C4-2B (cell line): ENCODE results near the gene CMTM8.

Experiments
- H3K27ac ChIP-seq: fragments of 450-650 bp; 2 replicates; pipeline ENCODE4 v1.5.1; 2017
- CTCF ChIP-seq: fragments of 450-650 bp; conservative IDR thresholded peaks from 2 replicates; pipeline ENCODE4 v1.5.1; 2017; ENCODE audit warnings: mild to moderate bottlenecking
- ZFX ChIP-seq: fragments of 450-650 bp; IDR thresholded peaks from 2 replicates; pipeline ENCODE4 v1.6.1; 2017

CMTM8 gene

DNA sequence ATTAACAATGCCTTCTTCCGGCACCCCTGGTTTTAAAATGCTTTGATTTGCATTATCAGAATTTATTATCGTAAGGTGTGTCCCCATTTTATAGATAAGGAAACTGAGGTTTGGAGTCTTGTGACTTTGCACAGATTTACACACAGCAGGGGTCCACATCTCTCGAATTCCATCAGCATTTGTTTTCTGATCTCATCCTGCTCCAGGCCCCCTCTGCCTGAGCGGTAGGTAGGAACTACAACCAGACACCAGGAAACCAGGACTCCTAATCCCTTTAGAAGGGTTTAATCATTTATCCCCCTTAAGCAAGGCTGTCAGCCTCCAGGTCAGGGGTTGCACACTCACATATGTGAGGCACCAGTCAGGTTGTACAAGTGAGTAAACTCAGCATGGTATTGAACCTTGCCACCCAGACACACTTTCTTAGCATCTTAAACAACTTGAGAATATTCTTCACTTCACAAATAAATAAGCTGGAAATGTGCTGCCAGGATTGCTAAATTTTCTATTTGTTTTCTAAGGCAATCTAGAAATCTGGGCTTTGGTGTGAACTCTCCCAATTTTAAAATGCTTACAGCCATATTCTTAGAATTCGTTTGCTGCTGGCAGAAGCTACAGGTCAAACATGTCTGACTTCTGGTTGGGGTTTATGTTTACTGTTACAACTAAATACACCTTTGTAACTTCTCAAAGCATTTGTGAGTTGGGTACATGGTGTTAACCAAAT is 121.4 kb downstream of the CMTM8 start:
- TF ChIP-seq CTCF, result no peak
- no peak for TF ChIP-seq ZFX
- no peak overlapping the region for H3K27ac ChIP-seq

- TF ChIP-seq CTCF, result no peak
- TF ChIP-seq ZFX, result no peak
- H3K27ac ChIP-seq, result no peak overlapping the region
Observed at GRCh38 chr3:32360493-32360827, 122.0 kb downstream of the CMTM8 start.

DNA sequence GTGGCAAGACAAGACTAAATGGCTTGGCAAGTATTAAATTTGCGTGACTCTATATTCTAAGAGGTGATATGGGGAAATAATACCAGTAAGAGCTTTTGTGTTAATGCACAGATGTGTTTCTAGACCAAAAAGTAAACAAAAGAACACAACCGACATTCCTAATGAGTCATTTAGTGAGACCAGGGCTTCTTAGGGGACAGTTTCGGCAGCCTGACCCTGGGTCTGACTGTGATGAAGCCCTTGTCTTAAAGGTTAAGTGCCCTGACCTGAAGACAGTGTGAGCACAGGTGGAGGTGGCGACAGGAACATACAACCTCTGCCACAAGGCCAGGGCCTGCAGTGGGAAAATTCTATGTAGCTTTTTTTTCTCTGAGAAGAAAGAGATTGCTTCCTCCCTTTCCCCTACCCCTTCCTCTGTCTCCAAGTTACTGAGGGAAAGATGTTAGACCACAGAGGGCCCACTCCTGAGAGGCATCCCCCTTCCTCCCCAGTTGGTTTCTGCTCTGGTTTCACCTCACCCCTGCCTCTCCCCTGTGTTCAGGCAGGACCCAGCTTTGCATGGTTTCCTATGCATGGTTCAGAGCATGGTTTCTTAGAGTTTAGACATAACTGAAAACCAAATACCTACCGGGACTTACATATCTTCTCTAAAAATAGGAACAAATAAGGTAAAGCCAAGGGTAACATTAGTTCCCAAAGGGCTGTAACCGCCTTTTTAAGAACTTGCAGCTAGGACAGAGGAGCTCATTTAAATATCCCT is 128.3 kb downstream of the CMTM8 start:
- TF ChIP-seq CTCF (no peak), ZFX (no peak)
- H3K27ac ChIP-seq, result no peak overlapping the region

GRCh38 chr3:32367442-32367841 is 129.0 kb downstream of the CMTM8 start:
- no peak overlapping the region for H3K27ac ChIP-seq
- no peak for TF ChIP-seq CTCF
- TF ChIP-seq ZFX, result no peak

DNA sequence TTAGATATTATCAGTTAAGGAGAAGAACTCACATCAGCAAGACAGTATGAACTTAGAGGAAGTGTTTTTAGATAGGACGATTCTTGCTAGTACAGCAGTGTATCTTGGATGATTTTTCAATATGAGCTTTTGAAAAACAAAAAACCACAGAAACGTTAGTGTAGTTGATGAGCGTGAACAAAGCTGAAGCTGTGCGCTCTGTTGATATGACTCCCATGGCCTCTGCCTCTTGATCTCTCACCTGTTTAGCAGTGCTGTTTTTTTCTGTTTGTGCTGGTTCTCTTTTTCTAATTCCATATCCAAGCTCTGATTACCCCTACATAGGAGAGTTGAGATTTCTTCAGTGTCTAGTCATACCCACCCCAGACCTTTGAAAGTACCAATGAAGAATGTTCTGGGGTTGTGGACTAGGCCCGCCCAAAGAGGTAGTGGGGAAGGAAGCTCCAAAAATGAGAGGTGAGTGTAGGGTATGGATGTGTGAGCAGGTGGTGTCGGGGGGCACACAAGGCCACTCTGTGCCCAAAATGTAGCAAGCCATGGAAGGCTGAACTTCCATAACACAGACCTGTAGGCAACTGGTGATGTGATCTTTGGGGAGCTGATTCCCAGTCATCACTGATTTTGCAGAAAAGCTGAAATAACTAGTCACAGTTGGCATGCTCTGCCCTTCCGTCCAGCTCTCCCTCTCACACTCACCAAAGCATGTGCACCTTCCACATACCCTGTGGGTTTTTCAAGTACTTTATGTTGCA is 133.2 kb downstream of the CMTM8 start:
- TF ChIP-seq CTCF, result no peak
- H3K27ac ChIP-seq, result no peak overlapping the region

- TF ChIP-seq CTCF, result no peak
- no peak overlapping the region for H3K27ac ChIP-seq
Observed at GRCh38 chr3:32372213-32372490, 133.7 kb downstream of the CMTM8 start.

GRCh38 chr3:32373276-32373675 is 134.8 kb downstream of the CMTM8 start:
- no peak overlapping the region for H3K27ac ChIP-seq
- no peak for TF ChIP-seq ZFX
- TF ChIP-seq CTCF, result no peak
